HG02973 (cell line): ENCODE measurements around the gene EIF2A.
"Not testable (repeated sequence)": the region's sequence is repeated elsewhere in the genome, so short reads cannot be mapped to it uniquely, and the experiment has no call there.

Experiments
- ATAC-seq: cut with Tn5 transposase; IDR thresholded peaks from one replicate; pipeline ENCODE4 v1.9.1; 2021; ENCODE audit warnings: moderate library complexity; ENCODE audit not compliant: unreplicated experiment

EIF2A gene

DNA sequence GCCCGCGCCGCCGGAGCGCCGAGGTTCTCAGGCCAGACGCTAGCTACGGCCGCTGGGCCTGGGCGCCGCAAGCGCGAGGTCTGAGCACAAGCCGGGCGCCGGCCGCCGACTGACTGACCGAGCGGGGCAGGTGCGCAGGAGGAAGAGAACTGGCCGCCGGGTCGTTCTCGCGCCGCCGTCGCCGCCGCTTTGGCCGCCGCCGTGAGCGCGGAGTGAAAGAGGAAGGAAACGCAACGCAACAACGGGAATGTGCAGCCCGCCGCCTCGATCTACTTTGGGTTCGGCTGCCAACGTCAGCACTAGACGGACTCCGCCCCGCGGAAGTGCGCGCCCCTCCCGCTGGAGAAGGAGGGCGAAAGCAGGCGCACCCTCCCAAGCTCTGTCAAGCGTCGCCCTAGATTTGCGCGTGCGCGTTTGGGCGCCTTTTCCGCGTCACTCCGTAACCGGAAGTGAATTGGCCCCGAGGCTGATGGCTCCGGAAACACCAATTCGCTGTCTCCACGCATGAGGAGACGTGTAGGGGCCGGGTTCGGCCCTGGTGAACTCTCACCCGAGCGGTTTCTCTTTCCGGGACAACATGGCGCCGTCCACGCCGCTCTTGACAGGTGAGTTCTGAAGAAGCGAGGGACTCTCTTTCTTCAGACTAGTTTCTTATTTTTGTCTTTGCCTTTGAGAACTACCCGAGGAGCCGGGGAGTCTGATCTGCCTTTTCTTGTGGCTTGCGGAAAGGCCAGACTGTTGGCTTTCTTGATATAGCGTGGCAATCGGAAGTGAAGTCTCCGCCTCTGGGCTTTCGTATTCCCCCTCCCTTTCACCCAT, at the start of gene EIF2A, which contains the start of gene SERP1:
EIF2A (plus strand) TSS at position 562 of the 819 bp plus-strand sequence; CDS start at position 578, 16 bp downstream.
SERP1 (minus strand) TSS at position 271 of the 819 bp plus-strand sequence. CDS start 361 bp downstream, outside the sequence.
- ATAC-seq = peak; percentile 86

DNA sequence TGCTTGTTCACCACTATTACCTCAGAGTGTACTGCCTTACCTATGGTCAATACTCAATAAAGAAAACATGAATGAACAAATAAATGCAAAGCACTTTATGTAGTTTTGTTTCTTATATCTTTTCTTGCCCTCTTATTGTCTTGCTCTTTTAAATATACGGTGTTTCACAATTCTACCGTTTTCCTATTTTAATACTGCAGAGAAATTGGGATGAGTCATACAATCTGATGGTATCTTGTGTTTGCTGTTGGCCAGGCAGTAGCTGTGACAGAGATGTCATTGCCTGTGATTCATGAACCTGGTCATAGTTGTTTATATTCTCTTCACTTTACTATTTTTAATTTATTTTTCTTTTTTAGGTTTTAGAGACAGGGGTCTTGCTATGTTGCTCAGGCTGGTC, 48.6 kb upstream of the EIF2A start:
- ATAC-seq = no peak

- not testable (repeated sequence) for ATAC-seq
Observed at GRCh38 chr3:150500960-150501359, 45.6 kb upstream of the EIF2A start.

- ATAC-seq = no peak
Observed at GRCh38 chr3:150503402-150504099, 43.0 kb upstream of the EIF2A start.

GRCh38 chr3:150504483-150504882, 42.1 kb upstream of the EIF2A start:
- ATAC-seq = no peak

DNA sequence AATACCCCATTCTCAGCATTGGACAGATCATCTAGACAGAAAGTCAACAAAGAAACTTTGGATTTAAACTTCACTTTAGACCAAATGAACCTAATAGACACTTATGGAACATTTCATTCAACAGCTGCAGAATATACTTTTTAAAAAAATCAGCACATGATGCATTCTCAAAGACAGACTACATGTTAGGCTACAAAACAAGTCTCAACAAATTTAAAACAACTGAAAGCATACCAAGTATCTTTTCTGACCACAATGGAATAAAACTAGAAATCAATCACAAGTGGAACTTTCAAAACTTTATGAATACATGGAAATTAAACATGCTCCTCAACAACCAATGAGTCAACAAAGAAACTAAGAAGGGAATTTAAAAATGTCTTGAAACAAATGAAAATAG, 38.2 kb upstream of the EIF2A start:
- ATAC-seq = no peak

GRCh38 chr3:150509780-150510179, 36.8 kb upstream of the EIF2A start:
- ATAC-seq = no peak

GRCh38 chr3:150511122-150511821, 35.3 kb upstream of the EIF2A start:
- no peak for ATAC-seq

- no peak for ATAC-seq
Observed at GRCh38 chr3:150515210-150515609, 31.4 kb upstream of the EIF2A start.

GRCh38 chr3:150519026-150519425, 27.6 kb upstream of the EIF2A start:
- ATAC-seq = no peak

GRCh38 chr3:150520408-150520807, 26.2 kb upstream of the EIF2A start:
- ATAC-seq = no peak

GRCh38 chr3:150521463-150521862, 25.1 kb upstream of the EIF2A start:
- ATAC-seq = no peak

GRCh38 chr3:150523538-150523937, 23.0 kb upstream of the EIF2A start:
- ATAC-seq = no peak

DNA sequence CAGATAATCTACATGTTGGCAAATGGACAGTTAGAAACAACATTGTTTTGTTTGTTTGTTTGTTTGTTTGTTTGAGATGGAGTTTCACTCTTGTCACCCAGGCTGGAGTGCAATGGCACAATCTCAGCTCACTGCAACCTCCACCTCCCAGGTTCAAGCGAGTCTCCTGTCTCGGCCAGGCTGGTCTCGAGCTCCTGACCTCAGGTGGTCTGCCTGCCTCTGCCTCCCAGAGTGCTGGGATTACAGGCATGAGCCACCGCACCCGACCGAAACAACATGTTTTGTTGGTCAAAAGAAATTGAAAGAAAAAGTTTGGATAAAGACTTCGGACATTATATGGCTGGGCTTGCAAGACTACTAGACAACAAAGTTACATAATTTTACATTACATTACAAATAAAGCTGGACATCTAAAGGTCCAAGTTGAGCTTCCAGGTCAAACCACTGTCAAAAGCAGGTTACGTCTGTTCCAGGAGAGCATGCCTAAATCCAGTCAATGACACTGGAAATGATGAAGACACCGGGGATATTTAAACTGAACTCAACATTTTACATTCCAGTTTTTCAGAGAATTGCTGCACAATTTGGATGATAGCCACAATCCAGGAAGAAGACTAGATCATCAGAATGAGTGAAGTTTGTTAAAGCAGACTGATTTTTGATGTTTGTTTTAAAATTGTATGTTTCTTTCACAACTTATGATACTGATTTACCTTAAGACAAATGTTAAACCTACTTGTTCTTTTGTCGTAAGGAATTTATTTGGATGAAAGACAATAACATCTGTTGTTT, 18.9 kb upstream of the EIF2A start:
- ATAC-seq = no peak

- ATAC-seq = no peak
Observed at GRCh38 chr3:150528354-150528797, 18.2 kb upstream of the EIF2A start.

DNA sequence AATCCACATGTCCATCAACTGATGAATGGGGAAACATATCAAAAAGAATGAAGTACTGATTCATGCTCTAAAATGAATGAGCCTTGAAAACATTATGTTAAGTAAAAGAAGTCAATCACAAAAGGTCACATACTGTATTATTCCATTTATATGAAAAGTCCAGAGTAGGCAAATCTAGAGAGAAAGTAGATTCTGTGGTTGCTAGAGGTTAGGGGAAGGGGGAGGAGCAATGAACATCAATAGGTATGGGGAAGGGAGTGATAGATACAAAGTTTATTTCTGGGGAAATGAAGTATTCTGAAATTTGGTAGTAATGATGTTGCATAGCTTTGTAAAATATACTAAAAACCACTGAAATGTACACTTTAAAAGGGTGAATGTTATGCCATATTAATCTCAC, 14.8 kb upstream of the EIF2A start:
- ATAC-seq = no peak

- no peak for ATAC-seq
Observed at GRCh38 chr3:150535204-150535603, 11.4 kb upstream of the EIF2A start.

GRCh38 chr3:150538324-150539208, 8.0 kb upstream of the EIF2A start:
- no peak for ATAC-seq

- no peak for ATAC-seq
Observed at GRCh38 chr3:150540297-150540696, 6.3 kb upstream of the EIF2A start.

- no peak for ATAC-seq
Observed at GRCh38 chr3:150540991-150541390, 5.6 kb upstream of the EIF2A start.
